Omental fat pad (tissue), 4 donors: Measurements from ENCODE around the gene ACTG2. TPM values are rescaled to one million over a fixed set of nuclear protein-coding genes. Genes with fewer than 3 reads are reported as not detected.

Experiments
- ATAC-seq: fragments of 150-250 bp; one replicate; pipeline ENCODE4 v1.9.1; 2016; ENCODE audit warnings: mild to moderate bottlenecking, moderate library complexity; ENCODE audit not compliant: low FRiP score
- DNase-seq: peaks from one replicate; pipeline ENCODE4 v3.0.0-alpha.2; 2019; ENCODE audit warnings: low spot score
- total RNA-seq, 4 donors: library from RNA; depleted of rRNA; stranded (reverse); fragments of >200 nt; gene quantifications; one replicate each; pipeline ENCODE4 v1.1.0, GENCODE V29; 2016
- TF ChIP-seq, protein P1 (sequence below), 3 donors: fragments of 450-650 bp; IDR thresholded peaks; one replicate each; pipeline ENCODE4 v1.5.1; 2016 to 2017; ENCODE audit warnings: antibody characterized with exemption in 3 of 3, mild to moderate bottlenecking in 3 of 3, moderate library complexity in 2 of 3

ACTG2 gene
- total RNA-seq, 4 donors from 2014 or later, result 3.7 to 56.6 (median 7.4) TPM

GRCh38 chr2:73946666-73947065 is 53.9 kb downstream of the ACTG2 start:
- DNase-seq (no peak), ATAC-seq (no peak)
- TF ChIP-seq, protein P1, sequence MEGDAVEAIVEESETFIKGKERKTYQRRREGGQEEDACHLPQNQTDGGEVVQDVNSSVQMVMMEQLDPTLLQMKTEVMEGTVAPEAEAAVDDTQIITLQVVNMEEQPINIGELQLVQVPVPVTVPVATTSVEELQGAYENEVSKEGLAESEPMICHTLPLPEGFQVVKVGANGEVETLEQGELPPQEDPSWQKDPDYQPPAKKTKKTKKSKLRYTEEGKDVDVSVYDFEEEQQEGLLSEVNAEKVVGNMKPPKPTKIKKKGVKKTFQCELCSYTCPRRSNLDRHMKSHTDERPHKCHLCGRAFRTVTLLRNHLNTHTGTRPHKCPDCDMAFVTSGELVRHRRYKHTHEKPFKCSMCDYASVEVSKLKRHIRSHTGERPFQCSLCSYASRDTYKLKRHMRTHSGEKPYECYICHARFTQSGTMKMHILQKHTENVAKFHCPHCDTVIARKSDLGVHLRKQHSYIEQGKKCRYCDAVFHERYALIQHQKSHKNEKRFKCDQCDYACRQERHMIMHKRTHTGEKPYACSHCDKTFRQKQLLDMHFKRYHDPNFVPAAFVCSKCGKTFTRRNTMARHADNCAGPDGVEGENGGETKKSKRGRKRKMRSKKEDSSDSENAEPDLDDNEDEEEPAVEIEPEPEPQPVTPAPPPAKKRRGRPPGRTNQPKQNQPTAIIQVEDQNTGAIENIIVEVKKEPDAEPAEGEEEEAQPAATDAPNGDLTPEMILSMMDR (IDR thresholded peaks at IDR 0.05), result no peak

DNA sequence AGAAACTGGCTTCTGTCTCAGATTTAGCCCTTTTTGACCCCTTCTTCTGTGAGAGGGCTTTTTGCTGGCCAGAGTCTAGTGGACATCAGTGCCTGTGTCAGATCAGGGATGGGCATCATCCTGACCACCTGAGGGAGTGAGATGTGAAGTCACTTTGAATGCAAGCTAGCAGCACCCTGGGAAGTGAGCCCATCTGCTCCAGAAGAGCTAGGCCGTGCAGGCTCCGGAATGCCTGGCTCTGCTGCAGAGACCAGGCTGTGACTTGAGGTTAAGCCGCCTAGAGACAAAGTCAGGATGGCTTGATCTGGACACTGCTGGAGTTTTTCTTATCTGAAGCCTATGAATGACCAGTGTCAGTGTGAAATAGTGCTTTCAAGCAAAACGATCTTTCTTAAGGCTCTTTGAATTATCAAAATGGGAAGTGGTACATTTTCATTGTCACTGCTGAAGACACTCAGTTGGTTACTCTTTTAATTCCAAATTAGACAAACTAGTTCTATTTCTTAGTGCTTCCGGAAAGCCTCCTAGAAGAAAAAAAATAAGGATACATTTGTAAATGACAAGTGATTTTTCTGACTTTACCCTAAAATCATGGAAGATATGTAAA is 54.7 kb downstream of the ACTG2 start:
- DNase-seq (no peak), ATAC-seq (no peak)
- TF ChIP-seq, protein P1 (IDR thresholded peaks at IDR 0.05), result no peak

DNA sequence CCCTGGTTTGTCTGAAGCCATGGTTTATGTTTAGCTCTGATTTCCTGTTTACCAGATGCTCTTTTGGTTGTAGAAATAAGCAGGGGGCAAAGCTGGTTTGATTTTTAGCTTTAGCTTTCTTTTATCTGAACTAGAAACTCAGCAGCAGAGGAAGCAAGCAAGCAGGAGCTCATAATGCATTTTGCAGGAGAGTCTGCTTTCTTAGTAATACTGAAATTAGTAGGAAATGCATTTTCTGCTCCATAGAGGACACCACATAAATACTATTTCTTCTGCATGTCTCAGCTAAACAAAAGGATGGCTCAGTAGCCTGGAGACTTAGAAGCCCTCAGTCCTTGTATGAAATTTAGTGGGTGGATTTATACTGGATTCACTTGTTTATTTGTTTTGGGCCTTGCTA is 57.0 kb downstream of the ACTG2 start:
- TF ChIP-seq, protein P1 (IDR thresholded peaks at IDR 0.05), result no peak
- ATAC-seq (no peak), DNase-seq (no peak)

DNA sequence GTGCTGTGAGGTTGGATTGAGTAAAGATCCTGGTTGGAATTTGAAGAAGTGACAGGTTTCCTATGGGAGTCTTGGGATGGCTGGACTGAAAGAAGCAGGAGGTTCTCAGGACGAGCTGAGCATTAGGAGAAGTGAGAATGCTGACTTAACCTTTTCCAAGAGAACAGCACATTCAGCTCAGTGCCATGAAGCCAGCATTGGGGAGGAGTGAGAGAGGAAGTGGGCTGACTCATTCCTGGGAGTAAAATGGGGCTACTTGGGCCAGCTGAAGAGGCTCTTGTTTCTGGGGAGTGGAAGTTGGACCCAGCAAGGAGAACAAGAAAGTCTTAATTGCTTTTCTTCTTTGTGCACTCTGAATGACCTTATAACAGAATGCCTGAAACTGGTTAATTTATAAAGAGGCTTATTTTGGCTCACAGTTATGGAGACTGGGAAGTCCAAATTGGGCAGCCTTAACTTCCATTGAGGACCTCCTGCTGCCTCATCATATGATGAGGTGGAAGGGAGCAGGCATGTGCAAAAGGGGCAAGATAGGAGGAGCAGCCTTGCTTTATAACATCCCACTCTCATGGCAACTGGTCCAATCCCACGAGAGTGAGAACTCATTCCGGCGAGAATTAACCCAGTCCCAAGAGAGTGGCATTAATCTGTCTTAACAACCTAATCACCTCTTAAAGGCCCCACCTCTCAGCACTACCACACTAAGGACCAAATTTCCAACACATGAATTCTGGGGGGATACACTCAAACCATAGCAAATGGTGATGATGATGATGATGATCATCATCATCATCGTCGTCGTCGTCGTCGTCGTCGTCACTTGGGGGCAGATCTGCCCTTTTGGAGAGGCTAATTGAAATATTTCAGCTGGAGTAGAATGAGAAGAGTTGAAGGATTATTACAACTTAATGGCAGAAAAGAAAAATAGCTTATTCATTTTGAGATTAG is 60.0 kb downstream of the ACTG2 start:
- DNase-seq, result no peak
- ATAC-seq, result peak; percentile 21
- TF ChIP-seq, protein P1 (IDR thresholded peaks at IDR 0.05), result no peak

DNA sequence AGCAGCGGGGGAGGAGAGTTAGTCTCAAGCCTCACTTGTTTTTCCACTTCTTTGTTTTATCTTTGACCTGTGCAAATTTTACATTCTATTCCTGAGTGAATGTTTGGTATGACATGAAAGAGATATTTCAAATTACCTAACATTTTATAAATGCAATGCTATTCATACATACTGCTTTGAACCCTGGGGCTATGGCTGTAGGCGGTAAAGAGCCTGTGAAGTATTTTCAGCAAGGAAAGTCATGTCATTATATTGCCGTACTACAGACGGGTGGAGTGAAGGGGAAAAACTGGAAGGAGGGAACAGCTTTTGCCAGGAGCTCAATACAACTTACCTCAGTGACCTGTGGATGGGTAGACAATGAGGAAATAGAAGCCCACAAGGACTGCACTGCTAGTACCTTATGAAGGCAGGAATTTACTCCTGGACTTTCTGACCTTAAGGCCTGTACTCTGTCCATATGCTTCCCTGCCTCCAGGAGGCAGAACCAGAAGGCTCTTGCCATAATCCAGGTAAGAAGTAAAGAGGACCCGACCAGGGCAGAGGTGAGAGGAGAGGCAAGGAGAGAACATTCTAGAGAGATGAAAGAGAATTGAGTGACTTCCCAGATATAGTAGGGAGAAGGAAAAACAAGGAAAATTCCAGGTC is 63.5 kb downstream of the ACTG2 start:
- no peak for DNase-seq
- TF ChIP-seq, protein P1 (IDR thresholded peaks at IDR 0.05), result no peak
- ATAC-seq, result no peak

DNA sequence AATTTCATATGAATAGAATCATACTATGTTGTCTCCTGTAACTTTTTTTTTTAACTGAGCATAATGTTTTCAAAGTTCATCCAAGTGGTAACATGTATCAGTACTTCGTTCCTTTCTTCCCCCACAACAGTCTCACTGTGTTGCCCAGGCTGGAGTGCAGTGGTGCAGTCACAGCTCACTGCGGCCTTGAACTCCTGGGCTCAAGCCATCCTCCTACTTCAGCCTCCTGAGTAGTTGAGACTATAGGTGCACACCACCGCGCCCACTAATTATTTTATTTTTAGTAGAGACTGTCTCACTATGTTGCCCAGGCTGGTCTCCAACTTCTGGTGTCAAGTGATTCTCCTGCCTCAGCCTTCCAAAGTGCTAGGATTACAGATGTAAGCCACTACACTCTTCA is 68.5 kb downstream of the ACTG2 start:
- TF ChIP-seq, protein P1 (IDR thresholded peaks at IDR 0.05), result no peak
- no peak for ATAC-seq
- no peak for DNase-seq
